H9 (cell line): ENCODE measurements around the gene CCDC142. TPM values are rescaled to one million over a fixed set of nuclear protein-coding genes. Genes with fewer than 3 reads are reported as not detected.
A peak's percentile ranks its signal among the peaks of the same experiment; 100 is the strongest.

Source experiments
- DNase-seq: peaks from one replicate; pipeline ENCODE4 v3.0.0-alpha.2; 2017
- H2AFZ ChIP-seq: one replicate; pipeline ENCODE4 v1.6.1; 2013; ENCODE audit warnings: mild to moderate bottlenecking, low read length, control low read depth, moderate library complexity
- H2AK5ac ChIP-seq: 2 replicates; pipeline ENCODE4 v1.6.1; 2013; ENCODE audit warnings: low read length, control low read depth, mixed read lengths; ENCODE audit not compliant: insufficient read length
- H2BK120ac ChIP-seq: one replicate; pipeline ENCODE4 v1.6.1; 2013; ENCODE audit warnings: low read depth, mild to moderate bottlenecking, low read length, control low read depth, inconsistent platforms; ENCODE audit not compliant: poor library complexity, severe bottlenecking
- H2BK12ac ChIP-seq: 2 replicates; pipeline ENCODE4 v1.6.1; 2013; ENCODE audit warnings: low read length, control low read depth, mixed read lengths, low read depth; ENCODE audit not compliant: insufficient read length
- H2BK15ac ChIP-seq: 2 replicates; pipeline ENCODE4 v1.6.1; 2013; ENCODE audit warnings: low read depth, low read length, control low read depth
- H2BK20ac ChIP-seq: one replicate; pipeline ENCODE4 v1.6.1; 2013; ENCODE audit warnings: low read depth, mild to moderate bottlenecking, low read length, control low read depth, inconsistent platforms; ENCODE audit not compliant: poor library complexity, severe bottlenecking
- H2BK5ac ChIP-seq: 2 replicates; pipeline ENCODE4 v1.6.1; 2013; ENCODE audit warnings: low read length, control low read depth, mixed read lengths; ENCODE audit not compliant: insufficient read length
- H3K14ac ChIP-seq: 2 replicates; pipeline ENCODE4 v1.6.1; 2013; ENCODE audit warnings: low read length, control low read depth; ENCODE audit not compliant: insufficient read depth
- H3K18ac ChIP-seq: 2 replicates; pipeline ENCODE4 v1.6.1; 2013; ENCODE audit warnings: low read depth, mild to moderate bottlenecking, mixed read lengths, low read length, control low read depth; ENCODE audit not compliant: insufficient read length
- H3K23ac ChIP-seq: 2 replicates; pipeline ENCODE4 v1.6.1; 2013; ENCODE audit warnings: low read length, control low read depth, mixed read lengths, low read depth; ENCODE audit not compliant: insufficient read length
- H3K23me2 ChIP-seq: 2 replicates; pipeline ENCODE4 v1.6.1; 2013; ENCODE audit warnings: low read depth, mild to moderate bottlenecking, mixed read lengths, low read length, control low read depth; ENCODE audit not compliant: insufficient read length, poor library complexity, severe bottlenecking
- H3K27ac ChIP-seq: 2 replicates; pipeline ENCODE4 v1.5.1; 2013; ENCODE audit warnings: low read length, control low read depth, mixed read lengths, low read depth; ENCODE audit not compliant: insufficient read length
- H3K27me3 ChIP-seq: 2 replicates; pipeline ENCODE4 v1.6.1; 2013; ENCODE audit warnings: low read length, control low read depth, inconsistent platforms; ENCODE audit not compliant: insufficient read depth
- H3K4ac ChIP-seq: 2 replicates; pipeline ENCODE4 v1.6.1; 2013; ENCODE audit warnings: low read depth, mild to moderate bottlenecking, control low read depth, inconsistent platforms, low read length, moderate library complexity
- H3K4me1 ChIP-seq: 2 replicates; pipeline ENCODE4 v1.6.1; 2013; ENCODE audit warnings: low read length, control low read depth, inconsistent platforms; ENCODE audit not compliant: insufficient read depth
- H3K4me2 ChIP-seq: 2 replicates; pipeline ENCODE4 v1.6.1; 2013; ENCODE audit warnings: low read length, control low read depth, mixed read lengths; ENCODE audit not compliant: insufficient read length, insufficient read depth
- H3K56ac ChIP-seq: 2 replicates; pipeline ENCODE4 v1.6.1; 2013; ENCODE audit warnings: low read depth, mild to moderate bottlenecking, mixed read lengths, low read length, control low read depth; ENCODE audit not compliant: insufficient read length
- H3K79me1 ChIP-seq: 2 replicates; pipeline ENCODE4 v1.6.1; 2013; ENCODE audit warnings: low read depth, mild to moderate bottlenecking, moderate library complexity, low read length, control low read depth, inconsistent platforms; ENCODE audit not compliant: insufficient read depth, poor library complexity, severe bottlenecking
- H3K79me2 ChIP-seq: 2 replicates; pipeline ENCODE4 v1.6.1; 2013; ENCODE audit warnings: low read length, control low read depth, inconsistent platforms; ENCODE audit not compliant: insufficient read depth
- H3K9ac ChIP-seq: 2 replicates; pipeline ENCODE4 v1.6.1; 2013; ENCODE audit warnings: low read length, control low read depth, mixed read lengths; ENCODE audit not compliant: insufficient read length; ENCODE audit errors: extremely low read depth
- H3K9me3 ChIP-seq: one replicate; pipeline ENCODE4 v1.6.1; 2013; ENCODE audit warnings: low read depth, low read length, inconsistent platforms; ENCODE audit not compliant: control insufficient read depth
- H3T11ph ChIP-seq: one replicate; pipeline ENCODE4 v1.6.1; 2013; ENCODE audit warnings: mild to moderate bottlenecking, low read length, control low read depth, inconsistent platforms
- H4K20me1 ChIP-seq: one replicate; pipeline ENCODE4 v1.6.1; 2013; ENCODE audit not compliant: control insufficient read depth, insufficient read length, insufficient read depth
- H4K5ac ChIP-seq: 2 replicates; pipeline ENCODE4 v1.6.1; 2013; ENCODE audit warnings: low read depth, mild to moderate bottlenecking, mixed read lengths, low read length, control low read depth; ENCODE audit not compliant: insufficient read length
- H4K8ac ChIP-seq: replicated peaks from 2 replicates; pipeline ENCODE4 v1.6.1; 2013; ENCODE audit warnings: low read length, control low read depth, mixed read lengths, low read depth; ENCODE audit not compliant: insufficient read length
- H4K91ac ChIP-seq: 2 replicates; pipeline ENCODE4 v1.6.1; 2013; ENCODE audit warnings: low read depth, mild to moderate bottlenecking, moderate library complexity, mixed read lengths, low read length, control low read depth; ENCODE audit not compliant: insufficient read length
- H3K27ac Mint-ChIP-seq, 3 experiments: 2 replicates in 2 of 3; 3 replicates in 1 of 3; pipeline ENCODE4 v1.8.0; 2020 to 2021; ENCODE audit warnings: mixed read lengths in 3 of 3, mild to moderate bottlenecking in 1 of 3, moderate library complexity in 1 of 3
- H3K27me3 Mint-ChIP-seq: 2 replicates; pipeline ENCODE4 v1.8.0; 2021; ENCODE audit warnings: low read depth, mild to moderate bottlenecking, moderate library complexity, mixed read lengths
- H3K36me3 Mint-ChIP-seq, 3 experiments: 2 replicates in 2 of 3; 3 replicates in 1 of 3; pipeline ENCODE4 v1.8.0; 2020 to 2021; ENCODE audit warnings: low read depth in 3 of 3, mixed read lengths in 3 of 3; ENCODE audit not compliant: insufficient read depth in 1 of 3
- H3K4me1 Mint-ChIP-seq, 2 experiments: 2 replicates each; pipeline ENCODE4 v1.8.0; 2020; ENCODE audit warnings: mixed read lengths in 2 of 2
- H3K4me3 Mint-ChIP-seq, 2 experiments: 2 replicates in 1 of 2; 3 replicates in 1 of 2; pipeline ENCODE4 v1.8.0; 2020 to 2021; ENCODE audit warnings: mild to moderate bottlenecking in 2 of 2, mixed read lengths in 2 of 2, moderate library complexity in 1 of 2
- H3K9me3 Mint-ChIP-seq, 2 experiments: 2 replicates in 1 of 2; 3 replicates in 1 of 2; pipeline ENCODE4 v1.8.0; 2020; ENCODE audit warnings: mild to moderate bottlenecking in 2 of 2, mixed read lengths in 2 of 2, moderate library complexity in 1 of 2
- CTCF ChIP-seq: fragments of 200-600 bp; sonication (generic); conservative IDR thresholded peaks from 3 replicates; pipeline ENCODE4 v1.8.0; 2021; ENCODE audit warnings: antibody characterized with exemption, mild to moderate bottlenecking
- WGBS: extraction: QIAGEN DNeasy Blood & Tissue Kit; methylation state at CpG from one replicate; pipeline ENCODE4 v1.1.7; 2013; ENCODE audit warnings: missing lambda C conversion rate, low lambda C conversion rate, mixed read lengths; ENCODE audit not compliant: insufficient read length; ENCODE audit errors: extremely low coverage; 5-methylcytosine and 5-hydroxymethylcytosine counted together
- total RNA-seq: library from RNA; stranded (reverse); gene quantifications from 2 replicates; pipeline ENCODE4 v1.2.1, GENCODE V29; 2021

CCDC142 gene
- total RNA-seq, 1 experiment from 2014 or later, result 21.5 TPM

GRCh38 chr2:74441170-74441689 is 41.6 kb downstream of the CCDC142 start:
- Mint-ChIP-seq H3K36me3 (peaks cover 4 to 18% (median 15%) of the 10 kb centered on the region in 3 experiments), H3K4me3 (peak overlapping the region; percentile 95 to 99), H3K27ac (peak overlapping the region; percentile 98 to 99 (median 99)), H3K4me1 (peaks cover 31 to 38% of the 10 kb centered on the region in 2 experiments), H3K9me3 (no peaks in the 10 kb centered on the region; a peak in 1 of 5 replicates), H3K27me3 (peaks cover 20% of the 10 kb centered on the region)
- H2BK12ac ChIP-seq, result no peak overlapping the region
- H2AK5ac ChIP-seq, result no peak overlapping the region
- no peak for DNase-seq
- no peak overlapping the region for H4K91ac ChIP-seq
- H3K9ac ChIP-seq, result peak overlapping the region; percentile 63
- H2BK120ac ChIP-seq, result no peak overlapping the region
- no peak overlapping the region for H3K4ac ChIP-seq
- peaks cover 11% of the 10 kb centered on the region for H3K23me2 ChIP-seq
- no peak overlapping the region for H3K56ac ChIP-seq
- peaks cover 18% of the 10 kb centered on the region; the same call in 1 of the 2 replicates for H3K79me2 ChIP-seq
- H4K20me1 ChIP-seq, result no peaks in the 10 kb centered on the region
- H2BK15ac ChIP-seq, result no peak overlapping the region
- H3K4me1 ChIP-seq, result peaks cover 3% of the 10 kb centered on the region; the same call in 1 of the 2 replicates
- H4K5ac ChIP-seq, result no peak overlapping the region
- peak overlapping the region; percentile 48 for H3K27ac ChIP-seq
- no CpG with 5 or more reads among the region's 33 CpGs for WGBS
- no peak for TF ChIP-seq CTCF
- H3K79me1 ChIP-seq, result peaks cover 7% of the 10 kb centered on the region
- H3K23ac ChIP-seq, result no peak overlapping the region
- H3T11ph ChIP-seq, result no peak overlapping the region
- no peak overlapping the region for H2AFZ ChIP-seq
- H3K18ac ChIP-seq, result peak overlapping the region; percentile 78
- no peak overlapping the region for H2BK5ac ChIP-seq
- peak overlapping the region; percentile 80 for H3K4me2 ChIP-seq
- H3K9me3 ChIP-seq, result no peaks in the 10 kb centered on the region
- H2BK20ac ChIP-seq, result no peak overlapping the region
- H3K27me3 ChIP-seq, result no peaks in the 10 kb centered on the region
- H3K14ac ChIP-seq, result peak overlapping the region; percentile 85; the same call in 1 of the 2 replicates
- H4K8ac ChIP-seq, result no peak overlapping the region
